Activated T-helper 9 cell treated with anti-CD3 and anti-CD28 coated beads, Interleukin-2, amount 50 U/mL, for 16 hours (primary cell): Measurements from ENCODE around the gene SCGB1C2.

Experiments used
- DNase-seq: peaks from one replicate; pipeline ENCODE4 v3.0.0-alpha.2; 2020; ENCODE audit warnings: low read depth

The SCGB1C2 gene

DNA sequence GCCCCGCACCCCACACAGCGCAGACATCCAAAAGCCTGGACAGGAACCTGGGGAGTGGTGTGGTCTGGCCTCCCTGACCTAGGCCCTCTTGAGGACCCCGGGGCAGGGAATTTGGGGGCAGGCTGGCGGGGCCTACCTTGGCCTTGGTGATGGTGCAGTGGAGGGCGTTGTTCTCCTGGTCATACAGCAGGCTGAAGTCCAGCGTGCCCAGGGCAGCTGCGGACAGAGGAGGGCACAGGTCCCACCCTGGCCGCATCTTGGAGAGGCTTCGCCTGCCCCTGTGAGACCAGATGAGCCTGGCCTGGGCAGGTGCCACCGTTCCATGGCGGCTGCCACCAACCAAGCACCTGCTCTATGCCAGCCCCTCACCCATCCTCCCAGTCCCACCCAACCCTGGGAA is 35.0 kb downstream of the SCGB1C2 start:
- DNase-seq: no peak

- no peak for DNase-seq
These were observed 36.0 kb downstream of the SCGB1C2 start for GRCh38 chr17:173166-173911.

- DNase-seq: no peak
These were observed 39.8 kb downstream of the SCGB1C2 start for GRCh38 chr17:177155-177554.

DNA sequence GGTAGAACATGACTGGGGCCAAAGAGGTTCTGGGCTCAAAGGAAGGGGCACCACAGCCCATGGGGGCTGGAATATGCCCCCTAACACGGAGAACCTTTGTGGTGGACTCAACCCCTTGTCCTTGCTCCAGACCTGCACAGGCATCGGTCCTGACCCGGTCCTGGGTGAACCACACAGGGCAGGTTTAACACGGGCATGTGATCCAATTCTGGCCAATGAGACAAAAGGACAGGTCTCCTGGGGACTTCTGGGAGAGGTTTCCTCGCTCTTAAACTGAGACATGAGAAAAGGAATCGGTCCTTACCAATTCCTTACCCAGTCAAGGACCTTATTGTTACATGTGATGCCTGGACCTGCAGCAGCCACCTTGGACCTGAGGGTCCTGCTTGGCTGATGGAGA is 40.4 kb downstream of the SCGB1C2 start:
- no peak for DNase-seq

- no peak for DNase-seq
These were observed 41.1 kb downstream of the SCGB1C2 start for GRCh38 chr17:178292-179065.

GRCh38 chr17:179066-179432 is 41.7 kb downstream of the SCGB1C2 start:
- no peak for DNase-seq

GRCh38 chr17:179781-180380 is 42.5 kb downstream of the SCGB1C2 start:
- DNase-seq: no peak

- no peak for DNase-seq
These were observed 43.2 kb downstream of the SCGB1C2 start for GRCh38 chr17:180381-181244.

GRCh38 chr17:181245-182049 is 44.1 kb downstream of the SCGB1C2 start, which contains the start of gene DOC2B:
Gene DOC2B (minus strand): TSS chr17:181650. CDS start chr17:181479, 171 bp downstream.
- DNase-seq: no peak

DNA sequence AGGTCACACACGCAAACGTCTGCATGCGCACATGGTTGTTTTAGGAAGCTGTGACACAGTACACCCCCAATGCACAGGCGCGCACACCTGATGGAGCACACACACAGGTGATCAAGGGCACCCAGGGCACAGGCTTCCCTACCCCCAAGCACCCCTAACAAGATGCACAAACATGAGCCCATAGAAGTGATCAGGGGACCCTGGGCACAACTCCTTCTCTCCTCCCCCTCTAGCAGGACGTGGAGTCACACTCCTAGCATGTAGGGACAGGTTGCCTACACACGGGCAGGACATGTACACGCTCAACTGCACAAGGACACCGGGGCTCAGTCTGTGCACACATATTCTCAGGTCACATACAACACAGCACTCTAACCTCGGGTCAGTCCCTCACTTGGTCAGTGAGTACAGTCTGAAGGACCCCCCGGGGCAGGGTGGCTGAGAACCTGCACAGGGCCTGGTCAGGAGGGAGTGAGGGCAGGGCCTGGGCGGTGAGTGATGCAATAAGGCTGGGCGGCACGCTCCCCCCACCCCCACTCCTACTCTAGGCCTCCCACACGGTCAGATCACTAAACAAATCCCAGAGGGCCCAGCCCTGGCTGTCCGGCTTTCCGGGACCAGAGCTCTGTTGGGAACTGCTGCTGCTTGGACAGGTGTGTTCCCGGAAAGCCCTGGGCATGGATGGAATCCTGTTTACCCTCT is 44.8 kb downstream of the SCGB1C2 start:
- no peak for DNase-seq

DNA sequence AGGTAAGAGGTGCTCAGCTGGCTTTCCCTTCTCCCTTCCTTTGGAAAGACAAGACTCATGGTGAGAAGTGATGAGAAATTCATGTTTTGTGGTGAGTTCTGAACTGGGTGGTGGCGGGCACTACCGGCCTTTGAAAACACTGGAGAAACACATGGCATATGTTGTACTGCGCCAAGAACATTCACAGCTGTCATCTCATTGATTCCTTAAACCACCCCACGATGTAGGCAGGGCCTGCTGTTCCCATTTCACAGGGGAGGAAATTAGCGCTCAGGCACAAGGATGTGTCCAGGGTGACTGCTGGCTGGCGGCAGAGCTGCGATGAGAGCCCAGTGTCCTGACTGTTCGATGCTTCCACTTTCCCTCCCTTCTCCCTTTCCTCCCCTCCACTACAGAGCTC is 45.7 kb downstream of the SCGB1C2 start:
- DNase-seq: no peak

DNA sequence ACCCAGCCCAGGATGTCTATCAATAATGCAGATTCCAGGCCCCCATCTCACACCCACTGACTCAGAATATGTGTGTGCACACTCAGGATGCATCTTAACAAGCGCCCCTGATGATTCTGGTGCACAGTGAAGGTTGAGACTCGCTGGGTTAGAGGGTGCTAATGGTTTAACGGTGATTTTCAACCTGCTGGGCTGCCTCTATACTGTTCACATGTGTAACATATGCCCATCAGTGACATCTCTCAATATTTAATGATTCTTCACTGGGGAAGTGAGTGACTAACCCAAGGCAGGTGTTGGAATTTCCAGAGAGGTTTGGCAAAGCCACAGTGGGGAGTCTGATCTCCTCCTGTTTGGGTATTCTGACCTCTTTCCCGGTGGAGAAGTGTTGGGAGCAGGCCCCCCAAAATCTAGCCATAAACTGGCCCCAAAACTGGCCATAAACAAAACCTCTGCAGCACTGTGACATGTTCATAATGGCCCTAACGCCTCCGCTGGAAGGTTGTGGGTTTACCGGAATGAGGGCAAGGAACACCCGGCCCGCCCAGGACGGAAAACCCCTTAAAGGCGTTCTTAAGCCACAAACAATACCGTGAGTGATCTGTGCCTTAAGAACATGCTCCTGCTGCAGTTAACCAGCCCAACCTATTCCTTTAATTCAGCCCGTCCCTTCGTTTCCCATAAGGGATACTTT is 48.2 kb downstream of the SCGB1C2 start:
- DNase-seq: peak; percentile 18

DNA sequence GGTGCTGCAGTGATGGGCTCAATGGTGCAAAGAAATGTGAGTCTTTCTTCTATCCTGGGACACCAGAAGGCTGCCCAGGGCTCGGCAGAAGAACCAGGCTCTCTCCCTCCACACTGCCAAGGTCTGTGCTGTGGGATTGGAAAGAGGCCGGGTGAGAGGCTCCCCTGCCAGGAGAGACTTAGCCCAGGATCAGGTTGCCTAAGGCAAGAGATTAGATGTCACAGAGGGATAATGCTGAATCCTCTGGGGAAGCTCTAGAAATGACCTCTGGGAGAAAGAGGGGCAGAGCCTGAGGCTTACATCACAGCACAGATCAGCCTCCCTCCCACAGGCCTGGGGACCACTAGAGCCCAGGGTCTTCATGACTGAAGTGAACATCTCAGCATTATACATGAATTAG is 49.8 kb downstream of the SCGB1C2 start:
- DNase-seq: no peak
